HG03432 (cell line): ENCODE data around the gene KIAA1958.
"Not testable (repeated sequence)": the region's sequence is repeated elsewhere in the genome, so short reads cannot be mapped to it uniquely, and the experiment has no call there.

Experiments
- ATAC-seq: cut with Tn5 transposase; IDR thresholded peaks from one replicate; pipeline ENCODE4 v1.9.1; 2021; ENCODE audit warnings: mild to moderate bottlenecking, moderate library complexity; ENCODE audit not compliant: unreplicated experiment

KIAA1958 gene

GRCh38 chr9:112631313-112632070 lies 144.9 kb downstream of the KIAA1958 start:
- ATAC-seq, result no peak

GRCh38 chr9:112640311-112640710 lies 153.7 kb downstream of the KIAA1958 start:
- no peak for ATAC-seq

- ATAC-seq, result no peak
These were observed 155.5 kb downstream of the KIAA1958 start for GRCh38 chr9:112642126-112642525.

GRCh38 chr9:112647596-112647995 lies 161.0 kb downstream of the KIAA1958 start:
- ATAC-seq, result no peak

- no peak for ATAC-seq
These were observed 162.0 kb downstream of the KIAA1958 start for GRCh38 chr9:112648624-112649023.

- ATAC-seq, result no peak
These were observed 167.7 kb downstream of the KIAA1958 start for GRCh38 chr9:112654282-112654681.

- ATAC-seq, result no peak
These were observed 169.0 kb downstream of the KIAA1958 start for GRCh38 chr9:112655668-112656067.

- ATAC-seq, result no peak
These were observed 173.3 kb downstream of the KIAA1958 start for GRCh38 chr9:112659906-112660305.

- no peak for ATAC-seq
These were observed 177.1 kb downstream of the KIAA1958 start for GRCh38 chr9:112663681-112664080.

- no peak for ATAC-seq
These were observed 177.9 kb downstream of the KIAA1958 start for GRCh38 chr9:112664531-112664930.

GRCh38 chr9:112665347-112665746 lies 178.7 kb downstream of the KIAA1958 start:
- no peak for ATAC-seq

- ATAC-seq, result no peak
These were observed 182.7 kb downstream of the KIAA1958 start for GRCh38 chr9:112669326-112669725.

GRCh38 chr9:112670991-112671625 lies 184.5 kb downstream of the KIAA1958 start:
- ATAC-seq, result no peak

- not testable (repeated sequence) for ATAC-seq
These were observed 186.6 kb downstream of the KIAA1958 start for GRCh38 chr9:112673221-112673620.

GRCh38 chr9:112677040-112677439 lies 190.4 kb downstream of the KIAA1958 start:
- ATAC-seq, result no peak

GRCh38 chr9:112680731-112681402 lies 194.2 kb downstream of the KIAA1958 start:
- no peak for ATAC-seq

- no peak for ATAC-seq
These were observed 202.6 kb downstream of the KIAA1958 start for GRCh38 chr9:112689161-112689740.

GRCh38 chr9:112694706-112695555 lies 208.3 kb downstream of the KIAA1958 start:
- ATAC-seq, result no peak

- no peak for ATAC-seq
These were observed 209.8 kb downstream of the KIAA1958 start for GRCh38 chr9:112696461-112696860.

- ATAC-seq, result peak; percentile 87
These were observed 212.6 kb downstream of the KIAA1958 start for GRCh38 chr9:112699230-112699629.

- ATAC-seq, result no peak
These were observed 213.5 kb downstream of the KIAA1958 start for GRCh38 chr9:112700085-112700484.
